HEK293 (cell line): Measurements from ENCODE around the gene CENATAC.

Experiments used
- YY1 ChIP-seq: fragments of 450-650 bp; formaldehyde crosslinking; IDR thresholded peaks from 2 replicates; pipeline ENCODE4 v1.5.1; 2018; ENCODE audit warnings: missing biosample characterization, missing genetic modification characterization
- ZNF274 ChIP-seq, 2 experiments: fragments of 200-500 bp in 1 of 2; fragments of 450-650 bp in 1 of 2; sonication (Bioruptor generic) in 1 of 2; formaldehyde crosslinking in 1 of 2; IDR thresholded peaks; 2 replicates each; pipeline versions ENCODE4 v1.5.1 to v1.6.1; 2014 to 2016; ENCODE audit warnings: borderline replicate concordance in 1 of 2, inconsistent platforms in 1 of 2, low read length in 1 of 2, missing biosample characterization in 1 of 2, missing genetic modification characterization in 1 of 2
- ZNF292 ChIP-seq: fragments of 450-650 bp; formaldehyde crosslinking; IDR thresholded peaks from 2 replicates; pipeline ENCODE4 v1.5.1; 2016; ENCODE audit warnings: low read depth, missing biosample characterization, missing genetic modification characterization, borderline replicate concordance
- ZNF341 ChIP-seq: fragments of 450-650 bp; formaldehyde crosslinking; IDR thresholded peaks from 2 replicates; pipeline ENCODE4; 2016; ENCODE audit warnings: low read depth, missing biosample characterization, missing genetic modification characterization
- ZNF658 ChIP-seq: fragments of 450-650 bp; formaldehyde crosslinking; IDR thresholded peaks from 2 replicates; pipeline ENCODE4; 2016; ENCODE audit warnings: missing biosample characterization, missing genetic modification characterization
- ZNF707 ChIP-seq: fragments of 450-650 bp; formaldehyde crosslinking; IDR thresholded peaks from 2 replicates; pipeline ENCODE4 v1.5.1; 2016; ENCODE audit warnings: missing biosample characterization, missing genetic modification characterization
- ZNF76 ChIP-seq: fragments of 450-650 bp; formaldehyde crosslinking; IDR thresholded peaks from 2 replicates; pipeline ENCODE4; 2016; ENCODE audit warnings: low read depth, missing biosample characterization, missing genetic modification characterization, borderline replicate concordance
- ZNF830 ChIP-seq: fragments of 450-650 bp; IDR thresholded peaks from 2 replicates; pipeline ENCODE4 v1.5.0; 2018; ENCODE audit warnings: missing biosample characterization, missing genetic modification characterization, low read depth, mild to moderate bottlenecking, moderate library complexity
- TF ChIP-seq, protein P1 (sequence below): fragments of 450-650 bp; formaldehyde crosslinking; IDR thresholded peaks from 2 replicates; pipeline ENCODE4 v1.5.1; 2016; ENCODE audit warnings: missing biosample characterization, missing genetic modification characterization
- TF ChIP-seq, protein P2 (sequence below): fragments of 450-650 bp; formaldehyde crosslinking; IDR thresholded peaks from 2 replicates; pipeline ENCODE4 v1.5.1; 2016; ENCODE audit warnings: missing biosample characterization, missing genetic modification characterization
- TF ChIP-seq, protein P3 (sequence below): fragments of 450-650 bp; formaldehyde crosslinking; IDR thresholded peaks from 2 replicates; pipeline ENCODE4 v1.5.1; 2016; ENCODE audit warnings: missing biosample characterization, missing genetic modification characterization
- TF ChIP-seq, protein P4 (sequence below): fragments of 450-650 bp; formaldehyde crosslinking; conservative IDR thresholded peaks from 2 replicates; pipeline ENCODE4 v1.5.1; 2016; ENCODE audit warnings: low read depth, missing biosample characterization, missing genetic modification characterization
- TF ChIP-seq, protein P5 (sequence below): fragments of 450-650 bp; formaldehyde crosslinking; IDR thresholded peaks from 2 replicates; pipeline ENCODE4 v1.5.1; 2016; ENCODE audit warnings: missing biosample characterization, missing genetic modification characterization, low read depth

DNA sequence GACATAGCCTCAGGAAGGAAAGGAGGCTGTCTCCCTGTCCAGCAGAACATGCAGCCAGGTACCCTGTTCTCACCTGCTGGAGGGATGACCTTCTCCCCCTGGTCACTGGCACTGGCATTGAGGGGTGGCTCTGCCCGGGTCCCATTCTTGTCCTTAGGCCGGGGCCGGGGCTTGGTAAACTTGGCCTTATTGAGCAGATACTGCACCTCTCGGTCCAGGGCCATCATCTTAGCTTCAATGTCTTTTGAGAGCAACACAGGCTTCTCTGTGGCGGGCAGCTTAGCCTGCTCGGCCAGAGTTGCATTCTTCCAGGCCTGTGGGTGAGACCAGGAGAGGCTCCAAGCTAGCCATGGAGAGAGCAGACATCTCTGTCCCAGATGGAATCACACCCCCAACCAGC is 48.6 kb downstream of the CENATAC start:
- TF ChIP-seq YY1 (tag by site-specific recombination) (no peak), ZNF292 (tag by site-specific recombination) (no peak), ZNF658 (tag by site-specific recombination) (no peak), ZNF830 (tag by site-specific recombination) (no peak), ZNF707 (tag by site-specific recombination) (no peak), ZNF76 (no peak), ZNF341 (tag by site-specific recombination) (no peak), ZNF274 (IDR thresholded peaks at IDR 0.05; ENCODE audit: low read length) (no peak), ZNF274 (tag by site-specific recombination; IDR thresholded peaks at IDR 0.05; ENCODE audit: borderline replicate concordance) (no peak)
- TF ChIP-seq, protein P1, sequence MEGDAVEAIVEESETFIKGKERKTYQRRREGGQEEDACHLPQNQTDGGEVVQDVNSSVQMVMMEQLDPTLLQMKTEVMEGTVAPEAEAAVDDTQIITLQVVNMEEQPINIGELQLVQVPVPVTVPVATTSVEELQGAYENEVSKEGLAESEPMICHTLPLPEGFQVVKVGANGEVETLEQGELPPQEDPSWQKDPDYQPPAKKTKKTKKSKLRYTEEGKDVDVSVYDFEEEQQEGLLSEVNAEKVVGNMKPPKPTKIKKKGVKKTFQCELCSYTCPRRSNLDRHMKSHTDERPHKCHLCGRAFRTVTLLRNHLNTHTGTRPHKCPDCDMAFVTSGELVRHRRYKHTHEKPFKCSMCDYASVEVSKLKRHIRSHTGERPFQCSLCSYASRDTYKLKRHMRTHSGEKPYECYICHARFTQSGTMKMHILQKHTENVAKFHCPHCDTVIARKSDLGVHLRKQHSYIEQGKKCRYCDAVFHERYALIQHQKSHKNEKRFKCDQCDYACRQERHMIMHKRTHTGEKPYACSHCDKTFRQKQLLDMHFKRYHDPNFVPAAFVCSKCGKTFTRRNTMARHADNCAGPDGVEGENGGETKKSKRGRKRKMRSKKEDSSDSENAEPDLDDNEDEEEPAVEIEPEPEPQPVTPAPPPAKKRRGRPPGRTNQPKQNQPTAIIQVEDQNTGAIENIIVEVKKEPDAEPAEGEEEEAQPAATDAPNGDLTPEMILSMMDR: no peak
- TF ChIP-seq, protein P2, sequence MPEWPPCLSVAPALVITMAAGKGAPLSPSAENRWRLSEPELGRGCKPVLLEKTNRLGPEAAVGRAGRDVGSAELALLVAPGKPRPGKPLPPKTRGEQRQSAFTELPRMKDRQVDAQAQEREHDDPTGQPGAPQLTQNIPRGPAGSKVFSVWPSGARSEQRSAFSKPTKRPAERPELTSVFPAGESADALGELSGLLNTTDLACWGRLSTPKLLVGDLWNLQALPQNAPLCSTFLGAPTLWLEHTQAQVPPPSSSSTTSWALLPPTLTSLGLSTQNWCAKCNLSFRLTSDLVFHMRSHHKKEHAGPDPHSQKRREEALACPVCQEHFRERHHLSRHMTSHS (tag by site-specific recombination): no peak
- TF ChIP-seq, protein P3, sequence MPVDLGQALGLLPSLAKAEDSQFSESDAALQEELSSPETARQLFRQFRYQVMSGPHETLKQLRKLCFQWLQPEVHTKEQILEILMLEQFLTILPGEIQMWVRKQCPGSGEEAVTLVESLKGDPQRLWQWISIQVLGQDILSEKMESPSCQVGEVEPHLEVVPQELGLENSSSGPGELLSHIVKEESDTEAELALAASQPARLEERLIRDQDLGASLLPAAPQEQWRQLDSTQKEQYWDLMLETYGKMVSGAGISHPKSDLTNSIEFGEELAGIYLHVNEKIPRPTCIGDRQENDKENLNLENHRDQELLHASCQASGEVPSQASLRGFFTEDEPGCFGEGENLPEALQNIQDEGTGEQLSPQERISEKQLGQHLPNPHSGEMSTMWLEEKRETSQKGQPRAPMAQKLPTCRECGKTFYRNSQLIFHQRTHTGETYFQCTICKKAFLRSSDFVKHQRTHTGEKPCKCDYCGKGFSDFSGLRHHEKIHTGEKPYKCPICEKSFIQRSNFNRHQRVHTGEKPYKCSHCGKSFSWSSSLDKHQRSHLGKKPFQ: no peak
- TF ChIP-seq, protein P4, sequence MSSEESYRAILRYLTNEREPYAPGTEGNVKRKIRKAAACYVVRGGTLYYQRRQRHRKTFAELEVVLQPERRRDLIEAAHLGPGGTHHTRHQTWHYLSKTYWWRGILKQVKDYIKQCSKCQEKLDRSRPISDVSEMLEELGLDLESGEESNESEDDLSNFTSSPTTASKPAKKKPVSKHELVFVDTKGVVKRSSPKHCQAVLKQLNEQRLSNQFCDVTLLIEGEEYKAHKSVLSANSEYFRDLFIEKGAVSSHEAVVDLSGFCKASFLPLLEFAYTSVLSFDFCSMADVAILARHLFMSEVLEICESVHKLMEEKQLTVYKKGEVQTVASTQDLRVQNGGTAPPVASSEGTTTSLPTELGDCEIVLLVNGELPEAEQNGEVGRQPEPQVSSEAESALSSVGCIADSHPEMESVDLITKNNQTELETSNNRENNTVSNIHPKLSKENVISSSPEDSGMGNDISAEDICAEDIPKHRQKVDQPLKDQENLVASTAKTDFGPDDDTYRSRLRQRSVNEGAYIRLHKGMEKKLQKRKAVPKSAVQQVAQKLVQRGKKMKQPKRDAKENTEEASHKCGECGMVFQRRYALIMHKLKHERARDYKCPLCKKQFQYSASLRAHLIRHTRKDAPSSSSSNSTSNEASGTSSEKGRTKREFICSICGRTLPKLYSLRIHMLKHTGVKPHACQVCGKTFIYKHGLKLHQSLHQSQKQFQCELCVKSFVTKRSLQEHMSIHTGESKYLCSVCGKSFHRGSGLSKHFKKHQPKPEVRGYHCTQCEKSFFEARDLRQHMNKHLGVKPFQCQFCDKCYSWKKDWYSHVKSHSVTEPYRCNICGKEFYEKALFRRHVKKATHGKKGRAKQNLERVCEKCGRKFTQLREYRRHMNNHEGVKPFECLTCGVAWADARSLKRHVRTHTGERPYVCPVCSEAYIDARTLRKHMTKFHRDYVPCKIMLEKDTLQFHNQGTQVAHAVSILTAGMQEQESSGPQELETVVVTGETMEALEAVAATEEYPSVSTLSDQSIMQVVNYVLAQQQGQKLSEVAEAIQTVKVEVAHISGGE (tag by site-specific recombination): no peak
- TF ChIP-seq, protein P5, sequence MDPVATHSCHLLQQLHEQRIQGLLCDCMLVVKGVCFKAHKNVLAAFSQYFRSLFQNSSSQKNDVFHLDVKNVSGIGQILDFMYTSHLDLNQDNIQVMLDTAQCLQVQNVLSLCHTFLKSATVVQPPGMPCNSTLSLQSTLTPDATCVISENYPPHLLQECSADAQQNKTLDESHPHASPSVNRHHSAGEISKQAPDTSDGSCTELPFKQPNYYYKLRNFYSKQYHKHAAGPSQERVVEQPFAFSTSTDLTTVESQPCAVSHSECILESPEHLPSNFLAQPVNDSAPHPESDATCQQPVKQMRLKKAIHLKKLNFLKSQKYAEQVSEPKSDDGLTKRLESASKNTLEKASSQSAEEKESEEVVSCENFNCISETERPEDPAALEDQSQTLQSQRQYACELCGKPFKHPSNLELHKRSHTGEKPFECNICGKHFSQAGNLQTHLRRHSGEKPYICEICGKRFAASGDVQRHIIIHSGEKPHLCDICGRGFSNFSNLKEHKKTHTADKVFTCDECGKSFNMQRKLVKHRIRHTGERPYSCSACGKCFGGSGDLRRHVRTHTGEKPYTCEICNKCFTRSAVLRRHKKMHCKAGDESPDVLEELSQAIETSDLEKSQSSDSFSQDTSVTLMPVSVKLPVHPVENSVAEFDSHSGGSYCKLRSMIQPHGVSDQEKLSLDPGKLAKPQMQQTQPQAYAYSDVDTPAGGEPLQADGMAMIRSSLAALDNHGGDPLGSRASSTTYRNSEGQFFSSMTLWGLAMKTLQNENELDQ (tag by site-specific recombination): no peak
